Mesenchymal stem cell (in vitro differentiated cells and primary cell): ENCODE results near the gene ERBB2.

Source experiments
- DNase-seq: peaks from one replicate; pipeline ENCODE4 v3.0.0-alpha.2; 2013
- H2AFZ ChIP-seq: one replicate; pipeline ENCODE4 v1.6.1; 2013; ENCODE audit warnings: low read depth, mild to moderate bottlenecking, control low read depth, inconsistent platforms, low read length, moderate library complexity
- H2AK5ac ChIP-seq: 2 replicates; pipeline ENCODE4 v1.6.1; 2013; ENCODE audit warnings: low read length, moderate library complexity, mild to moderate bottlenecking, inconsistent platforms; ENCODE audit not compliant: severe bottlenecking
- H2BK120ac ChIP-seq: one replicate; pipeline ENCODE4 v1.6.1; 2013; ENCODE audit warnings: low read depth, mild to moderate bottlenecking, inconsistent platforms, low read length, moderate library complexity
- H2BK12ac ChIP-seq, 2 experiments: one replicate each; pipeline ENCODE4 v1.6.1; 2013; ENCODE audit warnings: inconsistent platforms in 2 of 2, low read length in 2 of 2, mild to moderate bottlenecking in 2 of 2, moderate library complexity in 2 of 2, control low read depth in 1 of 2
- H2BK15ac ChIP-seq: one replicate; pipeline ENCODE4 v1.6.1; 2013; ENCODE audit warnings: mild to moderate bottlenecking, low read depth, inconsistent platforms; ENCODE audit not compliant: poor library complexity, severe bottlenecking
- H2BK5ac ChIP-seq: 2 replicates; pipeline ENCODE4 v1.6.1; 2013; ENCODE audit warnings: low read depth, mild to moderate bottlenecking, low read length, control low read depth, inconsistent platforms; ENCODE audit not compliant: poor library complexity, severe bottlenecking
- H3K14ac ChIP-seq, 2 experiments: one replicate each; pipeline ENCODE4 v1.6.1; 2013; ENCODE audit warnings: inconsistent platforms in 2 of 2, low read length in 2 of 2, control low read depth in 1 of 2, mild to moderate bottlenecking in 1 of 2, moderate library complexity in 1 of 2
- H3K18ac ChIP-seq, 2 experiments: one replicate each; pipeline ENCODE4 v1.6.1; 2013; ENCODE audit warnings: inconsistent platforms in 2 of 2, low read length in 2 of 2, control low read depth in 1 of 2, low read depth in 1 of 2, mild to moderate bottlenecking in 1 of 2
- H3K23ac ChIP-seq, 2 experiments: one replicate each; pipeline ENCODE4 v1.6.1; 2013; ENCODE audit warnings: inconsistent platforms in 2 of 2, low read length in 2 of 2, mild to moderate bottlenecking in 2 of 2, moderate library complexity in 2 of 2, control low read depth in 1 of 2
- H3K27ac ChIP-seq: 2 replicates; pipeline ENCODE4 v1.5.1; 2013; ENCODE audit warnings: mild to moderate bottlenecking, moderate library complexity, low read length, control low read depth, inconsistent platforms; ENCODE audit not compliant: poor library complexity, severe bottlenecking
- H3K27me3 ChIP-seq, 2 experiments: 2 replicates each; pipeline versions ENCODE4 v1.6.1 to v1.7.0; 2013; ENCODE audit warnings: low read length in 2 of 2, mild to moderate bottlenecking in 2 of 2, moderate library complexity in 2 of 2, control low read depth in 1 of 2, inconsistent platforms in 1 of 2; ENCODE audit not compliant: control insufficient read depth in 1 of 2, insufficient read depth in 1 of 2
- H3K36me3 ChIP-seq, 2 experiments: 2 replicates each; pipeline versions ENCODE4 v1.6.1 to v1.7.0; 2013; ENCODE audit warnings: low read length in 2 of 2, control low read depth in 1 of 2, inconsistent platforms in 1 of 2, low read depth in 1 of 2, mild to moderate bottlenecking in 1 of 2; ENCODE audit not compliant: insufficient read depth in 2 of 2, control insufficient read depth in 1 of 2
- H3K4ac ChIP-seq, 2 experiments: one replicate each; pipeline ENCODE4 v1.6.1; 2013; ENCODE audit warnings: inconsistent platforms in 2 of 2, low read length in 2 of 2, mild to moderate bottlenecking in 2 of 2, moderate library complexity in 2 of 2, control low read depth in 1 of 2, low read depth in 1 of 2
- H3K4me1 ChIP-seq: 2 replicates; pipeline ENCODE4 v1.6.1; 2013; ENCODE audit warnings: low read depth, low read length, control low read depth; ENCODE audit not compliant: control insufficient read depth, insufficient read depth
- H3K4me2 ChIP-seq: 2 replicates; pipeline ENCODE4 v1.6.1; 2013; ENCODE audit warnings: low read length, mild to moderate bottlenecking, inconsistent platforms; ENCODE audit not compliant: poor library complexity, severe bottlenecking
- H3K4me3 ChIP-seq, 2 experiments: 2 replicates each; pipeline versions ENCODE4 v1.5.1 to v1.7.0; 2013; ENCODE audit warnings: low read length in 2 of 2, mild to moderate bottlenecking in 2 of 2, control low read depth in 1 of 2, low read depth in 1 of 2; ENCODE audit not compliant: insufficient read depth in 1 of 2
- H3K79me1 ChIP-seq: replicated peaks from 2 replicates; pipeline ENCODE4 v1.6.1; 2013; ENCODE audit warnings: mild to moderate bottlenecking, control low read depth, low read length, inconsistent platforms; ENCODE audit not compliant: poor library complexity, severe bottlenecking
- H3K9ac ChIP-seq: 2 replicates; pipeline ENCODE4 v1.7.0; 2013; ENCODE audit warnings: mild to moderate bottlenecking, low read length, moderate library complexity
- H3K9me3 ChIP-seq: 2 replicates; pipeline ENCODE4 v1.7.0; 2013; ENCODE audit warnings: mild to moderate bottlenecking, low read length; ENCODE audit not compliant: control insufficient read depth
- H4K8ac ChIP-seq: one replicate; pipeline ENCODE4 v1.6.1; 2013; ENCODE audit warnings: inconsistent platforms, mild to moderate bottlenecking, low read length, moderate library complexity
- H4K91ac ChIP-seq: one replicate; pipeline ENCODE4 v1.6.1; 2013; ENCODE audit warnings: mild to moderate bottlenecking, low read length, inconsistent platforms
- WGBS: methylation state at CpG from one replicate; pipeline ENCODE4 v1.1.7; 2013; ENCODE audit warnings: mixed read lengths; 5-methylcytosine and 5-hydroxymethylcytosine counted together

ERBB2 gene

GRCh38 chr17:39674179-39674578 lies 25.7 kb upstream of the ERBB2 start:
- H3K9me3 ChIP-seq: no peaks in the 10 kb centered on the region
- H2AFZ ChIP-seq: no peak overlapping the region
- no peaks in the 10 kb centered on the region for H3K79me1 ChIP-seq
- peaks cover 47% of the 10 kb centered on the region for H3K4me1 ChIP-seq
- no peak overlapping the region for H3K27ac ChIP-seq
- 82% methylated on average over 5 of the region's 5 CpGs for WGBS
- H3K23ac ChIP-seq: no peak overlapping the region
- peaks cover 13 to 44% of the 10 kb centered on the region in 2 experiments for H3K27me3 ChIP-seq
- H3K9ac ChIP-seq: no peak overlapping the region
- H4K8ac ChIP-seq: no peak overlapping the region
- DNase-seq: no peak
- no peak overlapping the region for H3K4ac ChIP-seq
- no peak overlapping the region for H3K18ac ChIP-seq
- no peak overlapping the region for H3K4me2 ChIP-seq
- H3K36me3 ChIP-seq: peaks cover 7 to 15% of the 10 kb centered on the region in 2 experiments
- no peak overlapping the region for H2BK5ac ChIP-seq
- no peak overlapping the region for H3K4me3 ChIP-seq
- no peak overlapping the region for H2BK15ac ChIP-seq
- no peak overlapping the region for H4K91ac ChIP-seq
- H2BK120ac ChIP-seq: no peak overlapping the region
- H3K14ac ChIP-seq: no peak overlapping the region
- H2AK5ac ChIP-seq: no peak overlapping the region
- H2BK12ac ChIP-seq: no peak overlapping the region

GRCh38 chr17:39674702-39675389 lies 25.0 kb upstream of the ERBB2 start:
- H2BK15ac ChIP-seq: peak overlapping the region; percentile 36
- no peak overlapping the region for H2BK12ac ChIP-seq
- H4K8ac ChIP-seq: no peak overlapping the region
- H2BK120ac ChIP-seq: no peak overlapping the region
- H4K91ac ChIP-seq: no peak overlapping the region
- H3K27ac ChIP-seq: peak overlapping the region; percentile 2
- H3K9ac ChIP-seq: no peak overlapping the region
- peaks cover 7 to 22% of the 10 kb centered on the region in 2 experiments for H3K36me3 ChIP-seq
- WGBS: 48% methylated on average over 10 of the region's 11 CpGs
- DNase-seq: no peak
- H3K27me3 ChIP-seq: peaks cover 8 to 38% of the 10 kb centered on the region in 2 experiments
- H3K23ac ChIP-seq: no peak overlapping the region
- H3K9me3 ChIP-seq: no peaks in the 10 kb centered on the region
- H3K79me1 ChIP-seq: no peaks in the 10 kb centered on the region
- H3K4me3 ChIP-seq: no peak overlapping the region
- no peak overlapping the region for H2BK5ac ChIP-seq
- peaks cover 46% of the 10 kb centered on the region for H3K4me1 ChIP-seq
- peak overlapping the region; percentile 16 for H2AK5ac ChIP-seq
- H3K18ac ChIP-seq: no peak overlapping the region
- H2AFZ ChIP-seq: no peak overlapping the region
- H3K4ac ChIP-seq: no peak overlapping the region
- H3K4me2 ChIP-seq: no peak overlapping the region
- H3K14ac ChIP-seq: no peak overlapping the region

- H3K4ac ChIP-seq: no peak overlapping the region
- H3K4me3 ChIP-seq: no peak overlapping the region
- WGBS: 86% methylated on average over 10 of the region's 10 CpGs
- no peaks in the 10 kb centered on the region for H3K79me1 ChIP-seq
- H3K4me1 ChIP-seq: peaks cover 46% of the 10 kb centered on the region
- no peak overlapping the region for H2BK5ac ChIP-seq
- H3K23ac ChIP-seq: no peak overlapping the region
- H3K27me3 ChIP-seq: peaks cover 8 to 31% of the 10 kb centered on the region in 2 experiments
- H2BK120ac ChIP-seq: no peak overlapping the region
- H3K18ac ChIP-seq: no peak overlapping the region
- no peak overlapping the region for H3K9ac ChIP-seq
- H2AK5ac ChIP-seq: peak overlapping the region; percentile 55
- no peak overlapping the region for H2BK12ac ChIP-seq
- H4K8ac ChIP-seq: no peak overlapping the region
- DNase-seq: no peak
- H3K27ac ChIP-seq: peak overlapping the region; percentile 2
- no peak overlapping the region for H3K4me2 ChIP-seq
- no peaks in the 10 kb centered on the region for H3K9me3 ChIP-seq
- no peak overlapping the region for H3K14ac ChIP-seq
- no peak overlapping the region for H2AFZ ChIP-seq
- H2BK15ac ChIP-seq: no peak overlapping the region
- H4K91ac ChIP-seq: no peak overlapping the region
- peaks cover 10 to 26% of the 10 kb centered on the region in 2 experiments for H3K36me3 ChIP-seq
Observed at GRCh38 chr17:39675390-39676082, 24.3 kb upstream of the ERBB2 start.

- H2BK120ac ChIP-seq: no peak overlapping the region
- peaks cover 14 to 32% of the 10 kb centered on the region in 2 experiments for H3K36me3 ChIP-seq
- H3K4me2 ChIP-seq: no peak overlapping the region
- no peaks in the 10 kb centered on the region for H3K79me1 ChIP-seq
- DNase-seq: no peak
- H2AFZ ChIP-seq: no peak overlapping the region
- H2AK5ac ChIP-seq: peak overlapping the region; percentile 55
- no peak overlapping the region for H4K8ac ChIP-seq
- no peak overlapping the region for H3K23ac ChIP-seq
- WGBS: 93% methylated on average over 7 of the region's 7 CpGs
- peaks cover 3 to 23% of the 10 kb centered on the region in 2 experiments for H3K27me3 ChIP-seq
- H2BK15ac ChIP-seq: no peak overlapping the region
- no peak overlapping the region for H3K14ac ChIP-seq
- H3K4ac ChIP-seq: no peak overlapping the region
- no peaks in the 10 kb centered on the region for H3K9me3 ChIP-seq
- H4K91ac ChIP-seq: no peak overlapping the region
- no peak overlapping the region for H3K9ac ChIP-seq
- no peak overlapping the region for H2BK5ac ChIP-seq
- H3K18ac ChIP-seq: no peak overlapping the region
- peaks cover 46% of the 10 kb centered on the region for H3K4me1 ChIP-seq
- no peak overlapping the region for H2BK12ac ChIP-seq
- H3K4me3 ChIP-seq: no peak overlapping the region
- H3K27ac ChIP-seq: no peak overlapping the region
Observed at GRCh38 chr17:39676198-39676819, 23.6 kb upstream of the ERBB2 start.
